B cell (primary cell): ENCODE data around the gene ARID3A. TPM values are rescaled to one million over a fixed set of nuclear protein-coding genes. Genes with fewer than 3 reads are reported as not detected.

Experiments used
- ATAC-seq: fragments of 200-7000 bp; cut with Tn5 transposase; one replicate; pipeline ENCODE4 v1.10.0; 2021; ENCODE audit warnings: low read depth, mild to moderate bottlenecking, moderate number of reproducible peaks, moderate library complexity
- CTCF ChIA-PET: fragments of 350-600 bp; sonication (Branson Sonifier 250); formaldehyde crosslinking; loops from one replicate; lab custom pipeline; 2021; ENCODE audit warnings: antibody characterized with exemption, inconsistent platforms; lab: Charles Lee
- POLR2A ChIA-PET: fragments of 350-600 bp; sonication (Branson Sonifier 250); formaldehyde crosslinking; loops from one replicate; lab custom pipeline; 2021; ENCODE audit warnings: antibody characterized with exemption; lab: Charles Lee
- DNase-seq: peaks from one replicate; pipeline ENCODE4 v3.0.0; 2013
- H2AFZ ChIP-seq: 2 replicates; pipeline ENCODE4 v1.6.1; 2012; ENCODE audit warnings: mild to moderate bottlenecking, low read depth, low read length; ENCODE audit not compliant: insufficient read depth, poor library complexity, severe bottlenecking
- H3K27ac ChIP-seq, 2 donors: 1 replicate in 1 of 2; 2 replicates in 1 of 2; pipeline ENCODE4 v1.5.1; 2012 to 2013; ENCODE audit warnings: low read length in 2 of 2, mild to moderate bottlenecking in 2 of 2, moderate library complexity in 1 of 2
- H3K27me3 ChIP-seq, 4 experiments: fragments of 200-600 bp in 1 of 4; sonication (generic) in 1 of 4; replicated peaks in 1 of 4; 1 replicate in 2 of 4; 2 replicates in 2 of 4; pipeline versions ENCODE4 v1.6.1 to v1.7.0; 2013 to 2016; ENCODE audit warnings: low read length in 3 of 4, mild to moderate bottlenecking in 2 of 4, mixed read lengths in 1 of 4, moderate library complexity in 1 of 4; ENCODE audit not compliant: insufficient read depth in 4 of 4, control insufficient read depth in 3 of 4; ENCODE audit errors: control extremely low read depth in 1 of 4
- H3K36me3 ChIP-seq, 2 experiments: replicated peaks in 1 of 2; 1 replicate in 1 of 2; 2 replicates in 1 of 2; pipeline versions ENCODE4 v1.6.1 to v1.7.1; 2013; ENCODE audit warnings: low read length in 1 of 2; ENCODE audit not compliant: insufficient read depth in 2 of 2, control insufficient read depth in 1 of 2; ENCODE audit errors: control extremely low read depth in 1 of 2, extremely low read depth in 1 of 2
- H3K4me1 ChIP-seq, 2 donors: fragments of 200-600 bp in 1 of 2; sonication (generic) in 1 of 2; 1 replicate in 1 of 2; 2 replicates in 1 of 2; pipeline versions ENCODE4 v1.5.1 to v1.6.1; 2013 to 2017; ENCODE audit warnings: low read length in 2 of 2; ENCODE audit not compliant: control insufficient read depth in 2 of 2, insufficient read depth in 2 of 2
- H3K4me2 ChIP-seq: replicated peaks from 2 replicates; pipeline ENCODE3; 2012; ENCODE audit warnings: mild to moderate bottlenecking, low read depth, low read length; ENCODE audit not compliant: poor library complexity, severe bottlenecking
- H3K4me3 ChIP-seq, 5 experiments: fragments of 200-600 bp in 1 of 5; sonication (generic) in 1 of 5; 1 replicate in 3 of 5; 2 replicates in 2 of 5; pipeline versions ENCODE4 v1.5.1 to v1.7.0; 2011 to 2016; ENCODE audit warnings: low read length in 4 of 5, mild to moderate bottlenecking in 4 of 5, low read depth in 2 of 5, control low read depth in 1 of 5, moderate library complexity in 1 of 5; ENCODE audit not compliant: insufficient read depth in 1 of 5; ENCODE audit errors: control extremely low read depth in 1 of 5, extremely low read depth in 1 of 5
- H3K79me2 ChIP-seq: fragments of 200-600 bp; sonication (generic); one replicate; pipeline ENCODE4 v1.6.0; 2016; ENCODE audit warnings: low read length; ENCODE audit not compliant: control insufficient read depth, insufficient read depth
- H3K9ac ChIP-seq: fragments of 200-600 bp; sonication (generic); 2 replicates; pipeline ENCODE4 v1.6.1; 2017; ENCODE audit warnings: mild to moderate bottlenecking, low read length, moderate library complexity
- H3K9me3 ChIP-seq, 3 donors: one replicate each; pipeline versions ENCODE4 v1.6.1 to v1.7.1; 2013; ENCODE audit warnings: low read length in 2 of 3; ENCODE audit not compliant: control insufficient read depth in 2 of 3, insufficient read depth in 1 of 3; ENCODE audit errors: control extremely low read depth in 1 of 3
- H4K20me1 ChIP-seq: 2 replicates; pipeline ENCODE4 v1.6.0; 2012; ENCODE audit warnings: mild to moderate bottlenecking, low read length; ENCODE audit not compliant: insufficient read depth, control insufficient read depth, poor library complexity, severe bottlenecking
- H3K27ac Mint-ChIP-seq: one replicate; pipeline ENCODE4 v1.8.0; 2021; ENCODE audit warnings: mixed read lengths
- H3K27me3 Mint-ChIP-seq: one replicate; pipeline ENCODE4 v1.8.0; 2021; ENCODE audit warnings: mixed read lengths
- H3K4me1 Mint-ChIP-seq: one replicate; pipeline ENCODE4 v1.8.0; 2021; ENCODE audit warnings: mixed read lengths
- H3K4me3 Mint-ChIP-seq: one replicate; pipeline ENCODE4 v1.8.0; 2021; ENCODE audit warnings: mixed read lengths
- H3K9me3 Mint-ChIP-seq: one replicate; pipeline ENCODE4 v1.8.0; 2022; ENCODE audit warnings: mixed read lengths; ENCODE audit not compliant: insufficient read depth
- CTCF ChIP-seq: fragments of 200-600 bp; IDR thresholded peaks from one replicate; pipeline ENCODE4 v1.8.0; 2022; ENCODE audit warnings: antibody characterized with exemption, mild to moderate bottlenecking
- EZH2 ChIP-seq: IDR thresholded peaks from 2 replicates; pipeline ENCODE4 v1.6.1; 2012; ENCODE audit warnings: borderline replicate concordance, low read depth, mild to moderate bottlenecking, moderate library complexity, low read length; ENCODE audit not compliant: insufficient read depth, poor library complexity, severe bottlenecking
- WGBS: methylation state at CpG from one replicate; pipeline ENCODE4 v1.1.5; 2013; ENCODE audit warnings: missing lambda C conversion rate; ENCODE audit not compliant: insufficient coverage; 5-methylcytosine and 5-hydroxymethylcytosine counted together
- intact Hi-C: fragments of 100-400 bp; cut with micrococcal nuclease; formaldehyde crosslinking; loops from one replicate; pipeline ENCODE4 v1.10.0; 2022
- polyA plus RNA-seq: library from polyadenylated mRNA; depleted of rRNA; stranded (reverse); fragments of >200 nt; gene quantifications from 2 replicates; pipeline ENCODE4 v1.2.3, GENCODE V29; 2012
- total RNA-seq, 2 donors: library from RNA; stranded (reverse); fragments of 120-200 nt in 1 of 2; gene quantifications; 1 replicate in 1 of 2; 2 replicates in 1 of 2; pipeline versions ENCODE4 v1.2.3 to v1.2.4, GENCODE V29; 2013 to 2022

The ARID3A gene
- total and polyA plus RNA-seq, 2 donors (not counting 1 experiment from before 2014, with no cell fraction given) = 22.9 to 60.5 TPM

- Histone ChIP-seq H3K79me2 (no peaks in the 10 kb centered on the region), H3K4me1 (no peaks in the 10 kb centered on the region), H3K9me3 (peaks cover 0 to 23% (median 6%) of the 10 kb centered on the region in 3 donors), H3K4me2 (no peak overlapping the region), H4K20me1 (no peaks in the 10 kb centered on the region), H3K4me3 (no peak overlapping the region), H3K36me3 (peaks cover 6 to 39% of the 10 kb centered on the region in 2 experiments), H3K9ac (no peak overlapping the region), H2AFZ (no peak overlapping the region), H3K27ac (no peak overlapping the region), H3K27me3 (no peaks in the 10 kb centered on the region)
- no peak overlapping the region for H3K27ac Mint-ChIP-seq
- no peak overlapping the region for H3K4me3 Mint-ChIP-seq
- ATAC-seq (no peak), DNase-seq (no peak)
- no peak for TF ChIP-seq EZH2
- no peak for TF ChIP-seq CTCF
- H3K27me3 Mint-ChIP-seq = no peaks in the 10 kb centered on the region
- H3K9me3 Mint-ChIP-seq = peaks cover 4% of the 10 kb centered on the region
- CTCF ChIA-PET = interaction anchor here (0.7 to 1.7 kb wide), 2 partner anchors 8 to 13 kb away, joined by 3 to 5 read pairs; partner anchors contain the start of gene WDR18
- intact Hi-C loops = no loop called here
- POLR2A ChIA-PET = interaction anchor here (0.7 kb wide), 1 partner anchor 29 kb away, joined by 3 read pairs; no protein-coding TSS in a partner anchor
- 98% methylated on average over 17 of the region's 24 CpGs for WGBS
- H3K4me1 Mint-ChIP-seq = no peaks in the 10 kb centered on the region
Measured at GRCh38 chr19:971795-972194, 46.0 kb downstream of the ARID3A start.

GRCh38 chr19:972281-972680 lies 46.4 kb downstream of the ARID3A start:
- 88% methylated on average over 4 of the region's 6 CpGs for WGBS
- Histone ChIP-seq H4K20me1 (no peaks in the 10 kb centered on the region), H3K9ac (no peak overlapping the region)

More at GRCh38 chr19:972281-972680, 46.4 kb downstream of the ARID3A start:
- intact Hi-C loops = no loop called here
- no peaks in the 10 kb centered on the region for H3K4me1 ChIP-seq
- no peak for ATAC-seq
- H3K9me3 Mint-ChIP-seq = peaks cover 4% of the 10 kb centered on the region
- H3K79me2 ChIP-seq = no peaks in the 10 kb centered on the region
- POLR2A ChIA-PET = no interaction called here
- CTCF ChIA-PET = interaction anchor here (1.1 kb wide), 1 partner anchor 39 kb away, joined by 5 read pairs; no protein-coding TSS in a partner anchor
- no peak overlapping the region for H2AFZ ChIP-seq
- TF ChIP-seq EZH2 (no peak), CTCF (no peak)
- H3K27me3 ChIP-seq = no peaks in the 10 kb centered on the region
- no peak overlapping the region for H3K27ac Mint-ChIP-seq
- H3K27me3 Mint-ChIP-seq = no peaks in the 10 kb centered on the region
- peaks cover 0 to 21% (median 6%) of the 10 kb centered on the region in 3 donors for H3K9me3 ChIP-seq
- no peak overlapping the region for H3K27ac ChIP-seq
- no peak overlapping the region for H3K4me2 ChIP-seq
- no peak overlapping the region for H3K4me3 Mint-ChIP-seq
- H3K36me3 ChIP-seq = peaks cover 6 to 34% of the 10 kb centered on the region in 2 experiments
- no peak overlapping the region for H3K4me3 ChIP-seq
- H3K4me1 Mint-ChIP-seq = no peaks in the 10 kb centered on the region
- no peak for DNase-seq
